ENCODE data around the gene FAM234A.

GRCh38 chr16:259226-259625 is 24.6 kb downstream of the FAM234A start:
- TF ChIP-seq, protein P1, sequence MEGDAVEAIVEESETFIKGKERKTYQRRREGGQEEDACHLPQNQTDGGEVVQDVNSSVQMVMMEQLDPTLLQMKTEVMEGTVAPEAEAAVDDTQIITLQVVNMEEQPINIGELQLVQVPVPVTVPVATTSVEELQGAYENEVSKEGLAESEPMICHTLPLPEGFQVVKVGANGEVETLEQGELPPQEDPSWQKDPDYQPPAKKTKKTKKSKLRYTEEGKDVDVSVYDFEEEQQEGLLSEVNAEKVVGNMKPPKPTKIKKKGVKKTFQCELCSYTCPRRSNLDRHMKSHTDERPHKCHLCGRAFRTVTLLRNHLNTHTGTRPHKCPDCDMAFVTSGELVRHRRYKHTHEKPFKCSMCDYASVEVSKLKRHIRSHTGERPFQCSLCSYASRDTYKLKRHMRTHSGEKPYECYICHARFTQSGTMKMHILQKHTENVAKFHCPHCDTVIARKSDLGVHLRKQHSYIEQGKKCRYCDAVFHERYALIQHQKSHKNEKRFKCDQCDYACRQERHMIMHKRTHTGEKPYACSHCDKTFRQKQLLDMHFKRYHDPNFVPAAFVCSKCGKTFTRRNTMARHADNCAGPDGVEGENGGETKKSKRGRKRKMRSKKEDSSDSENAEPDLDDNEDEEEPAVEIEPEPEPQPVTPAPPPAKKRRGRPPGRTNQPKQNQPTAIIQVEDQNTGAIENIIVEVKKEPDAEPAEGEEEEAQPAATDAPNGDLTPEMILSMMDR (IDR thresholded peaks at IDR 0.05): no peak
- no peak for TF ChIP-seq POLR2A (IDR thresholded peaks at IDR 0.05)

Data from right lobe of liver (tissue), 4 donors.